HAP-1 (cell line): ENCODE measurements around the gene PHF20.
"Not testable (repeated sequence)": the region's sequence is repeated elsewhere in the genome, so short reads cannot be mapped to it uniquely, and the experiment has no call there.

ENCODE experiments used
- DNase-seq, 2 experiments: peaks; one replicate each; pipeline ENCODE4 v3.0.0-alpha.2; 2016 to 2020; ENCODE audit warnings: low spot score in 2 of 2
- H3K27me3 ChIP-seq: fragments of 250-450 bp; sonication (Bioruptor Pico); 2 replicates; pipeline ENCODE4 v1.5.1; 2020; ENCODE audit warnings: low read depth, mild to moderate bottlenecking, moderate library complexity
- H3K36me3 ChIP-seq: fragments of 250-450 bp; sonication (Bioruptor Pico); replicated peaks from 2 replicates; pipeline ENCODE4 v1.5.1; 2020; ENCODE audit warnings: mild to moderate bottlenecking
- H3K4me1 ChIP-seq: fragments of 250-450 bp; sonication (Bioruptor Pico); 2 replicates; pipeline ENCODE4 v1.5.1; 2020; ENCODE audit warnings: mild to moderate bottlenecking
- H3K4me3 ChIP-seq: fragments of 250-450 bp; sonication (Bioruptor Pico); 2 replicates; pipeline ENCODE4 v1.5.1; 2020; ENCODE audit warnings: mild to moderate bottlenecking, moderate library complexity
- H3K9me3 ChIP-seq: fragments of 250-450 bp; sonication (Bioruptor Pico); 2 replicates; pipeline ENCODE4 v1.5.1; 2020; ENCODE audit warnings: mild to moderate bottlenecking, moderate library complexity
- in situ Hi-C: fragments of 300-500 bp; cut with MboI; formaldehyde crosslinking; loops from 3 replicates; pipeline ENCODE4 v1.14.3; 2020; ENCODE audit warnings: low sequenced_read_pairs, inconsistent platforms, mixed read lengths

The PHF20 gene

GRCh38 chr20:35884541-35884865 is 112.7 kb downstream of the PHF20 start:
- no peak overlapping the region for H3K4me3 ChIP-seq
- no peaks in the 10 kb centered on the region; the same call in 1 of the 2 replicates for H3K36me3 ChIP-seq
- no peaks in the 10 kb centered on the region for H3K27me3 ChIP-seq
- no peaks in the 10 kb centered on the region for H3K4me1 ChIP-seq
- in situ Hi-C loops: no loop called here
- no peak for DNase-seq
- H3K9me3 ChIP-seq: no peaks in the 10 kb centered on the region

GRCh38 chr20:35885212-35885611 is 113.4 kb downstream of the PHF20 start:
- in situ Hi-C loops: no loop called here
- no peaks in the 10 kb centered on the region for H3K27me3 ChIP-seq
- no peak for DNase-seq
- no peak overlapping the region for H3K4me3 ChIP-seq
- no peaks in the 10 kb centered on the region for H3K4me1 ChIP-seq
- no peaks in the 10 kb centered on the region; the same call in 1 of the 2 replicates for H3K36me3 ChIP-seq
- H3K9me3 ChIP-seq: no peaks in the 10 kb centered on the region

GRCh38 chr20:35886537-35886936 is 114.7 kb downstream of the PHF20 start:
- Histone ChIP-seq H3K4me3 (no peak overlapping the region), H3K36me3 (no peaks in the 10 kb centered on the region; the same call in 1 of the 2 replicates), H3K9me3 (no peaks in the 10 kb centered on the region), H3K27me3 (no peaks in the 10 kb centered on the region), H3K4me1 (no peaks in the 10 kb centered on the region)
- in situ Hi-C loops: no loop called here
- no peak for DNase-seq

GRCh38 chr20:35887393-35888064 is 115.7 kb downstream of the PHF20 start:
- H3K27me3 ChIP-seq: no peaks in the 10 kb centered on the region
- DNase-seq: no peak
- in situ Hi-C loops: no loop called here

GRCh38 chr20:35888657-35889056 is 116.8 kb downstream of the PHF20 start:
- Histone ChIP-seq H3K36me3 (no peaks in the 10 kb centered on the region; the same call in 1 of the 2 replicates), H3K27me3 (no peaks in the 10 kb centered on the region), H3K4me3 (no peak overlapping the region), H3K4me1 (no peaks in the 10 kb centered on the region), H3K9me3 (no peaks in the 10 kb centered on the region)
- DNase-seq: no peak
- in situ Hi-C loops: no loop called here

More at GRCh38 chr20:35887393-35888064, 115.7 kb downstream of the PHF20 start:
- Histone ChIP-seq H3K9me3 (no peaks in the 10 kb centered on the region), H3K4me1 (no peaks in the 10 kb centered on the region), H3K4me3 (no peak overlapping the region), H3K36me3 (no peaks in the 10 kb centered on the region; the same call in 1 of the 2 replicates)

- DNase-seq: no peak
- Histone ChIP-seq H3K27me3 (no peaks in the 10 kb centered on the region), H3K36me3 (peaks cover 3% of the 10 kb centered on the region; the same call in 1 of the 2 replicates), H3K4me3 (no peak overlapping the region), H3K9me3 (no peaks in the 10 kb centered on the region), H3K4me1 (no peaks in the 10 kb centered on the region)
- in situ Hi-C loops: no loop called here
Measured at GRCh38 chr20:35891375-35891774, 119.6 kb downstream of the PHF20 start.

- in situ Hi-C loops: no loop called here
- H3K27me3 ChIP-seq: no peaks in the 10 kb centered on the region
- no peak for DNase-seq
- H3K9me3 ChIP-seq: no peaks in the 10 kb centered on the region
- H3K4me3 ChIP-seq: no peak overlapping the region
- H3K4me1 ChIP-seq: no peaks in the 10 kb centered on the region
- 0 out of 2 replicates have a peak, but pooled peaks cover 3% of the 10 kb centered on the region for H3K36me3 ChIP-seq
Measured at GRCh38 chr20:35892871-35893270, 121.1 kb downstream of the PHF20 start.

GRCh38 chr20:35893942-35894341 is 122.1 kb downstream of the PHF20 start:
- H3K36me3 ChIP-seq: 0 out of 2 replicates have a peak, but pooled peaks cover 3% of the 10 kb centered on the region
- DNase-seq: no peak
- no peaks in the 10 kb centered on the region for H3K4me1 ChIP-seq
- H3K4me3 ChIP-seq: no peak overlapping the region
- in situ Hi-C loops: no loop called here
- H3K9me3 ChIP-seq: no peaks in the 10 kb centered on the region
- no peaks in the 10 kb centered on the region for H3K27me3 ChIP-seq

- H3K4me3 ChIP-seq, H3K36me3 ChIP-seq, H3K27me3 ChIP-seq, DNase-seq, in situ Hi-C loops, H3K4me1 ChIP-seq, H3K9me3 ChIP-seq: not testable (repeated sequence)
Measured at GRCh38 chr20:35895516-35895915, 123.7 kb downstream of the PHF20 start.

GRCh38 chr20:35899064-35899463 is 127.2 kb downstream of the PHF20 start:
- Histone ChIP-seq H3K4me1 (no peaks in the 10 kb centered on the region), H3K9me3 (no peaks in the 10 kb centered on the region), H3K36me3 (0 out of 2 replicates have a peak, but pooled peaks cover 5% of the 10 kb centered on the region), H3K4me3 (no peak overlapping the region), H3K27me3 (no peaks in the 10 kb centered on the region)
- DNase-seq: no peak
- in situ Hi-C loops: no loop called here

GRCh38 chr20:35901230-35901629 is 129.4 kb downstream of the PHF20 start:
- H3K27me3 ChIP-seq, H3K36me3 ChIP-seq, H3K4me1 ChIP-seq, H3K4me3 ChIP-seq, DNase-seq, in situ Hi-C loops, H3K9me3 ChIP-seq: not testable (repeated sequence)

- DNase-seq: no peak
- Histone ChIP-seq H3K4me3 (no peak overlapping the region), H3K9me3 (no peaks in the 10 kb centered on the region), H3K4me1 (no peaks in the 10 kb centered on the region), H3K36me3 (0 out of 2 replicates have a peak, but pooled peaks cover 3% of the 10 kb centered on the region), H3K27me3 (no peaks in the 10 kb centered on the region)
- in situ Hi-C loops: no loop called here
Measured at GRCh38 chr20:35901678-35902544, 130.1 kb downstream of the PHF20 start.

GRCh38 chr20:35902545-35902941 is 130.7 kb downstream of the PHF20 start:
- H3K4me1 ChIP-seq: no peaks in the 10 kb centered on the region
- DNase-seq: no peak
- no peaks in the 10 kb centered on the region for H3K9me3 ChIP-seq
- peaks cover 3% of the 10 kb centered on the region; the same call in 1 of the 2 replicates for H3K36me3 ChIP-seq
- no peaks in the 10 kb centered on the region for H3K27me3 ChIP-seq
- in situ Hi-C loops: no loop called here
- no peak overlapping the region for H3K4me3 ChIP-seq

GRCh38 chr20:35903843-35904242 is 132.0 kb downstream of the PHF20 start:
- Histone ChIP-seq H3K9me3 (no peaks in the 10 kb centered on the region), H3K4me1 (no peaks in the 10 kb centered on the region), H3K36me3 (peaks cover 3% of the 10 kb centered on the region; the same call in 1 of the 2 replicates), H3K4me3 (no peak overlapping the region), H3K27me3 (no peaks in the 10 kb centered on the region)
- no peak for DNase-seq
- in situ Hi-C loops: no loop called here
